Measurements from ENCODE around the gene WDSUB1.

Gene WDSUB1

DNA sequence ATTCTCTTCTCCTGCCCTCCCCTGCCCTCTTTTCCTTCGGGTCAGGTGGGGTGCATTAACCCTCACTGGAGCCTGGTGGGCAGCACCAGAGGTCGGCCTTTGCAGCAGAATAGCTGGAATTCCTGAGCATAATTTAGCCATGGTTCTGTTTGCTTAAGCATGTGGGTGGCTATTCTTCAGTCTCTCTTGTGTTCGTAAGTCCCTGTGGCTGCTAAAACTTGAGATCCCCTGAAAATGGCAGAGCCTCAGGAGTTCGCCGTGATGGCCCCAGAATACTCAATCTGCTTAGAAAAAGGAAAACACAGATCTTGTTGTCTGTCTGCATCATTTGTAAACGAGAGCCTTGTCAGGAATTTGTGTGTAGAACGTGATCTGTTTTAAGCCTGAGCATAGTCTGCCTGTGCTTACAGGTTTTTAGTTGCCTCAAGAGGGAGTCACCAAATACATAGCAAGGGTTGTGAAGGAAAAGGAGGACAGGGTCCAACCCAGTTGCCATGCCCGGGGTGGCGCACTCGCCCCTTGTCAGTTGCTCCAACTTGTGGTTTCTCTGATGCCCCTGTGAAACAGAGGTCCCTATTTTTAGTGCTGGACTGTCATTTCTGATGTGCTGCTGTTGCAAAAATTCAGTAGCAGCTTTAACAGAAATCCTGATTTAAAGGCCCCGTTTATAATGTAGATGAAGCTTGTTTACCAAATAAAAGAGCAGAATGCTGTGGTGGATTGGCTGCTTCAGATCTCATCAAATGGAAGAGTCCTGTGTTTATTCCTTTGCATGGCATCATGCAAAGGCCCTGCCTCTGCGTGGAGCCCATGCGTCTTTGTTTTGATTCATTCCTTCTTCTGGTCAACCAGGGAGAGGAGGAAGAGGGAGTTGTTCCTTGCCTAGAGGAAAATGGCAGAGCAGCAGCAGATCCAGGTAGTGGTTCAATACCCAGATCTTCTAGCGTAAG lies 74.8 kb downstream of the WDSUB1 start:
- Histone ChIP-seq H3K4me3 (no peak overlapping the region), H3K9me3 (no peaks in the 10 kb centered on the region), H3K4me1 (peaks cover 0 to 49% (median 24%) of the 10 kb centered on the region in 4 donors), H3K27me3 (no peaks in the 10 kb centered on the region), H3K36me3 (peaks cover 0 to 26% (median 24%) of the 10 kb centered on the region in 3 donors), H3K27ac (peak overlapping the region; percentile 35 to 46)
- DNase-seq, result no peak
- TF ChIP-seq, protein P1, sequence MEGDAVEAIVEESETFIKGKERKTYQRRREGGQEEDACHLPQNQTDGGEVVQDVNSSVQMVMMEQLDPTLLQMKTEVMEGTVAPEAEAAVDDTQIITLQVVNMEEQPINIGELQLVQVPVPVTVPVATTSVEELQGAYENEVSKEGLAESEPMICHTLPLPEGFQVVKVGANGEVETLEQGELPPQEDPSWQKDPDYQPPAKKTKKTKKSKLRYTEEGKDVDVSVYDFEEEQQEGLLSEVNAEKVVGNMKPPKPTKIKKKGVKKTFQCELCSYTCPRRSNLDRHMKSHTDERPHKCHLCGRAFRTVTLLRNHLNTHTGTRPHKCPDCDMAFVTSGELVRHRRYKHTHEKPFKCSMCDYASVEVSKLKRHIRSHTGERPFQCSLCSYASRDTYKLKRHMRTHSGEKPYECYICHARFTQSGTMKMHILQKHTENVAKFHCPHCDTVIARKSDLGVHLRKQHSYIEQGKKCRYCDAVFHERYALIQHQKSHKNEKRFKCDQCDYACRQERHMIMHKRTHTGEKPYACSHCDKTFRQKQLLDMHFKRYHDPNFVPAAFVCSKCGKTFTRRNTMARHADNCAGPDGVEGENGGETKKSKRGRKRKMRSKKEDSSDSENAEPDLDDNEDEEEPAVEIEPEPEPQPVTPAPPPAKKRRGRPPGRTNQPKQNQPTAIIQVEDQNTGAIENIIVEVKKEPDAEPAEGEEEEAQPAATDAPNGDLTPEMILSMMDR (IDR thresholded peaks at IDR 0.05), result no peak
- intact Hi-C loops (cut with DNase I; ENCODE audit: low total_unique reads), result no loop called here

DNA sequence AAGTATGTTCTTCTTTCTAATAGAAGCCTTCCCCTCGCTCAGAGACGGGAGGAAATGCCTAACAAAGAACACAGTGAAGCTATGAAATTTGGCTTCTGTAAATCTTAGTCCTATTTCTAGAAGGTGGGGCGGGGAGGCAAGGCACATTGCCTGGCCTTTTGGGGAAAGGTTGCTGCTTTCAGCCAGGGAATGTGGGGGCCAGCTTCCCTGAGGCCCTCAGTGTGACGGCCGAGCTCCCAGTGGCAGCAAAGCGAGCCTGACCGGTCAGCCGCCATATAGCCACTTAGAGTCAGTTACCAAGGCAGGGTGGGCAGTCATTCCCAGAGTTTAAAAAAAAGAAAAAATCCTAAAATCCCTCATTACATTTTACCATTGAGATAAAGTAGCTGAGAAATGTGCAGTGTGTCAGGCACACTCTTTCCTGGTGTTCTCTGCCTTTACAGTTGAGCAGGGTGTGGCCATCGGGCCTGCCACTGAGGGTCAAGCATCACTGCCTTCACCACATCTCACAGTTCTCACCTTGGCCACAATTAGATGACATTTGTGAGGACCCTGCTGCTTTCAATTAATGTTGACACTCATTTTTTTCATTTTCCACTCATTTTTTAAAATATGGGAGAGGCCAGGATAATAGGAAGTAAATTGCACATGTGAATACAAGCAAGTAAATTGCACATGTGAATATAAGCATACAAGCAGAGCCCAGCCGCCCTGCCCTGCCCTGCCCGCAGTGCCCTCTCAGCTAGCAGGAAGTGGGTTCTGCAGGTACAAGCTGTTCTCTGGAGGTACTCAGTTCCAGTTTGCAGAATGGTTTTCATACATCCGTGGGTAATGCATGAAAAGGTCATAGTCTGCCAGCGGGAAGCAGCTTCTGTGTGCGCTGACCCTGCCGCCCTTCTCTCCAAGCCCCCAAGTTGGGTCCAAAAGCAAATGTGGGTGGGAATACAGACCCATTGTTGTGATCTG lies 76.9 kb downstream of the WDSUB1 start:
- H3K4me1 ChIP-seq, result peaks cover 0 to 49% (median 27%) of the 10 kb centered on the region in 4 donors
- no peak overlapping the region for H3K4me3 ChIP-seq
- TF ChIP-seq, protein P1 (IDR thresholded peaks at IDR 0.05), result no peak
- peaks cover 0 to 14% (median 4%) of the 10 kb centered on the region in 3 donors for H3K36me3 ChIP-seq
- no peaks in the 10 kb centered on the region for H3K9me3 ChIP-seq
- DNase-seq, result peak in 1 of 2 donors; percentile 61
- intact Hi-C loops (cut with DNase I; ENCODE audit: low total_unique reads), result no loop called here
- no peaks in the 10 kb centered on the region for H3K27me3 ChIP-seq
- peak overlapping the region; percentile 53 to 56 for H3K27ac ChIP-seq

DNA sequence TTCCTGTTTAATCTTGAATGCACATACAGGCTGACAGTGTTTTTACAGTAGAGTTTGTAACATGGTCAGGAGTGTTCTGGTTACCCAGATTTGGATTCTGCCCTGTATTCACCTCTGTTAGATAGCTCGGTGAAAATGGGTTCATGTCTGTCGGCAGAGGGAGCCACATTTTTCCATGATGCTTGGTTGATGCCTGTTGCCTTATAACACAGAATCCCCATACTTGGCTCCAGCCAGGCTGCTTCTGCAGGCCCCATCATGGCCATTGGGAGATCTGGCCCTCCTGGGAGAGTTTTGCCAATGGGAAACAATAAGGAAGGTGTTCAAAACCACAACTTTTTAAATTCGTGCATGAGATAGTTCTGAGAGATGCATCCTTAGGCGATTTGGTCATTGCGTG lies 78.1 kb downstream of the WDSUB1 start:
- peak in 1 of 2 donors; percentile 24 for DNase-seq
- no peaks in the 10 kb centered on the region for H3K27me3 ChIP-seq
- no peaks in the 10 kb centered on the region for H3K9me3 ChIP-seq
- TF ChIP-seq, protein P1 (IDR thresholded peaks at IDR 0.05), result no peak
- no peak overlapping the region for H3K4me3 ChIP-seq
- peak overlapping the region in 1 of 2 donors; percentile 53 for H3K27ac ChIP-seq
- H3K4me1 ChIP-seq, result peaks cover 0 to 51% (median 30%) of the 10 kb centered on the region in 4 donors
- peaks cover 0 to 9% (median 0%) of the 10 kb centered on the region in 3 donors for H3K36me3 ChIP-seq
- intact Hi-C loops (cut with DNase I; ENCODE audit: low total_unique reads), result no loop called here

DNA sequence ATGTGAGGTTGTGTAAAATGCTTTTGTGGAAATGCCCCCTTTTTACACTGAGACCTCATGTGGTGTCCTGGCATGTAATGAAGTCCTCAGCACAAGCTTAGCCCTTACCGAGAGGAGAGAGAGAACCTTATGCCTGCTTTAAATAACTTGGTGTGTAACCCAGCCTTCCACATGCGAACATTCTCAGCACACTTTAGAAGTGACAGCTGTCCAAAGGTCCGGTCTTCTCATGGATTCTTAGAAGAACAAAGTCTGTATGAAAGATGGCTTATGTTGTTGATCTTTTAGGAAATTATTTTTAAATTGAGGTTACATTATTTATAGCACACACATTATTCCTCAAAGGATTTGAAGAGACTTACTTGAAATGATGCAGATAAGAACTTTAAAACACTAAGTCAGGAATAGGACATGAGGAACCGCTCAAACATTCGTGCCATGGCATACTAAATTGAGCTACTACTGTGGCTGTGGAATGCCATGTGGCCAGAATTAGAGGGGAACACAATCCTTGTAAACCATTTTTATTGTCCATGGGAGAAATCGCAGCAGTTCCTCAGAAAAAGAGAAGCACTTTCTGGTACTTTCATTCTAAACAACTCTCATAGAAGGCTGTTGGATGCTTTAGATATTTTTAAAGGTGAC lies 79.6 kb downstream of the WDSUB1 start:
- intact Hi-C loops (cut with DNase I; ENCODE audit: low total_unique reads), result no loop called here
- Histone ChIP-seq H3K27ac (peak overlapping the region in 1 of 2 donors; percentile 20), H3K27me3 (no peaks in the 10 kb centered on the region), H3K36me3 (peaks cover 0 to 9% (median 0%) of the 10 kb centered on the region in 3 donors), H3K4me3 (no peak overlapping the region), H3K4me1 (peaks cover 0 to 60% (median 38%) of the 10 kb centered on the region in 4 donors), H3K9me3 (no peaks in the 10 kb centered on the region)
- no peak for DNase-seq
- TF ChIP-seq, protein P1 (IDR thresholded peaks at IDR 0.05), result no peak

Data from tibial artery (tissue), 4 donors.